NCI-H1048 (cell line): Measurements from ENCODE around the gene FASTKD2.
A peak's percentile ranks its signal among the peaks of the same experiment; 100 is the strongest.

ENCODE experiments used
- DNase-seq: peaks from one replicate; lab custom pipeline; 2025; lab: John Stamatoyannopoulos, UW

Gene FASTKD2

DNA sequence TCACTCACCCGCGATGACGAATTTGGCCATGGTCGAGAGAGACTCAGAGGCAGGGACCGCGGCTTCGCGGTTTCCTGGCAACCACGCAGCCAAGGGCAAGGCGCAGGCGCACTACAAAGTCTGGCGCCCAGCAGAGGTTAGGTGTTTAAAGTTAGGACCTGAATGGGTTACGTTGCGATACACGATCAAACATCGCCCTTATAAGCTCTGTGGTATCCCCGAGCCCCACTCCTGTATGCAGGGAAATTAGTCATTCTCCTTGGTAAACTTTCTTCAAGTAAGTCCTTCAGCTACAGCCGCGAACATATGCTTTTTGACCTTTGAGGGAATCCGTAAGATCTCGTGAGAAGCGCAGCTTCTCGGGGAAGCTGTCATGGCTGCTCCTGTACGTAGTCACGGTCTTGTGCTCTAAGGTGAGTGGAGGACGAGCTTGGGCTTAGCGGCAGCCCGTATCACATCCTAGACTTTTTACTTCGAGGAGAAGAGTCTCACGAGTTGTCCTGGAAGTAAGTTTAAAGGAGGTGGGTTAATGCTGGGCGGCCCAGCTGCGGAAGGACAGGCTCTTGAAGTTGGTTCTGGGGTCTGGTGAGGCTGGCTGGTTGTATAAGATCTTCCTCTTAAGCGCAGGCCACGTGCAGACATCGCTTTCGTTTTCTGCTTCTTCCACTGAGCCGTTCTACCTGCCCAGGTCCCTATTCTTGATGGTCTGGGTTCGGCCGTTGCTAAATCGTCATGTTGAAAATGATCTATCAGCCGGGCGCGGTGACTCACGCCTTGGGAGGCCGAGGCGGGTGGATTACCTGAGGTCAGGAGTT lies at the start of gene FASTKD2, which contains the start of gene MDH1B:
FASTKD2 (plus strand) TSS at position 365 of the 815 bp plus-strand sequence. CDS start 1,088 bp downstream, outside the sequence.
MDH1B (minus strand) TSS at position 87 of the 815 bp plus-strand sequence; CDS start at position 30, 57 bp downstream.
- peak; percentile 63 for DNase-seq

DNA sequence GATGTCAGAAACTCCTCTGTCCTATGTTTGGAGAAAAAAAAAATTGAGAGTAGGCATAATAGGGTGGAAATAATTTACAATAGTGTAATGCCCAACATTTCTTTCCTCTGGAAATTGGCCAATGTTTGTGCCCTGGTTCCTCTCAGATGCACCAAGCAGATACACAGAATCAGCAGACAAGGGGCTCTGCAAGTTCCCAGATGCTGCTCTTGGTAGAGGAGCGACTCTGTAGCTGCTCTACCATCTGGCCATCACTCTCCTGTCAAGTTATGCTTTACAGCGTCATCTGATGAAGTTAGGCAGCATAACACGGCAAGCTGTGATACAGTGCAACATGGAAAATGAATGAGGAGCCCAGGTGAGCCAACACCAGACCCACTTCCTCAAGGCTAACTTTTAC lies 48.8 kb upstream of the FASTKD2 start:
- DNase-seq, result no peak

- DNase-seq, result no peak
Observed at GRCh38 chr2:206718296-206718695, 47.1 kb upstream of the FASTKD2 start, which contains the start of gene DYTN. Gene DYTN (minus strand): TSS chr2:206718396. CDS start chr2:206718279, 117 bp downstream.

GRCh38 chr2:206721256-206721920 lies 44.0 kb upstream of the FASTKD2 start:
- DNase-seq, result no peak

DNA sequence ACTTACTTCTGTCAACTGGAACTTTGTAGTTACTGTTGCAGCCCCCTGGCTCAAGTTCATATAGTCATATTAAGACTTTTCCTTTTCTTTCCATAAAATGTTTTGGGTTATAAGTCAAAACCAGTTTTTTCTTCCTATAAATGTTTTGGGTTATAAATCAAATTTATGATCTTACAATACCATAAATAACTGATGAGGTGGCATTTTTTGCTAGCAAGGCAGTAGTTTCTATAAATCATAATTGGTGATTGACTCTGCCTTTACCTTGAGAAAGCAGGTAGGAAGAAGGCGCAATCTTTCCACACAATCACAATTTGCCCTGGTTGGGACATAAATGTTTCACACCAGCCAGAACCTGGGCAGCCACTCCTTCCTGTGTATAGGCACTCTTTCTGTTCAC lies 42.1 kb upstream of the FASTKD2 start:
- no peak for DNase-seq

DNA sequence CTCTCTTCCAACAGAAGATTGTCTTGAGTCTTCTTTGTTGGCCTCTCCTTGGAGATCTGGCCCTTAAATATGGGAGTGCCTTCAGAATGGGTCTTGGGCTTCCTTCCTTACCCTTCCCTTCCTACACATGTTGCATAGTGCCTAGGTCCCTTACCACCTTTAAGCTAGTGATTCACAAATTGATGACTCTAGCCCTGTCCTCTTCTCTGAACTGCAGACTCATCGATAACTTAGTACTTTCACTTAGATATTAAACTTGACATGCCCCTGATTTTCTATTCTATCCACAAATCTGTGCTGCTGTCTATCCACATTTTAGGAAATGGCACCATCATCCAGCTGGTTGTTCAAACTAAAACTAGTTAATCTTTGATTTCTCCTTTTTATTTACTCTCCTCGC lies 38.1 kb upstream of the FASTKD2 start:
- no peak for DNase-seq

DNA sequence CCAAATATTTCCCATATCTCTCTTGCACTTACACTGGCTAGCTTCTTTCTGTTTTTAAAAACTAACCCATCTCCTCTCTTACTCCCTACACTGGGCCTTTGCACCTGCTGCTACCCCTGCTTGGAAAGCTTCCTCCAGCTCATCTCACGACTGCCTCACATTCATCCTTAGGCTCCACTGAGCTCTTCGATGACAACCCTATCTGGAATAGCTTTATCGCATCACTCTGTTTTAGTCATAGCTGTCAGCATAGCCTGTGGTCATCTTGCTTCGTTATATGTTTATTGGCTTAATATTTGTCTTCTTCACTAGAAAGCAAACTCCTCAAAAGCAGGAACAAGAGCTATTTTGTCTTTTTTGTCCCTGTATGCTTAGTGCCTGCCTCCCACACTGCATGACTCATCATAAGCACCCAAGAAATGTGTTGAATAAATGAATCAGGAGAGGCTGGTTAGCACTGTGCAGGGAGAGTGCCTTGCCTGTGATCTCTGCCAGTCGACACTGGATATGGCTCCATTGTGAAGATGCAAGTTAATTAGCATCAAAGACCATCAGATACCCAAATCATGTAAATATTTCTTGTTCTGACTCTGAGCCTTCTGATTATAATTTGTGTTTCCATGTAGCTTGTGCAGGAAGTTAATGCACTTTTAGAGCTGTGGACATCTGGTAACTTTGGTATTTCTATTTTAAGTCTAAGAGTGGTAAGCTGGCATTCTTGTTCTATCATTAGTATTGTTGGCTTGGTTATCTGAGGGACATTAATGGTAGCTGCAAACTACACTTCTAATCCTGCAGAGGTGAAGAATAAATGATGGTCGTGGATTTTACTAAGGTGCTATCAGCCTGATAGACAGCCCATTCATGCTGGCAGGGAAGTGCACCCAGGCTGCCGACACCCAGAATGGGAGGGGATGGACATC lies 36.9 kb upstream of the FASTKD2 start:
- no peak for DNase-seq

GRCh38 chr2:206733341-206733740 lies 32.1 kb upstream of the FASTKD2 start:
- DNase-seq, result no peak

DNA sequence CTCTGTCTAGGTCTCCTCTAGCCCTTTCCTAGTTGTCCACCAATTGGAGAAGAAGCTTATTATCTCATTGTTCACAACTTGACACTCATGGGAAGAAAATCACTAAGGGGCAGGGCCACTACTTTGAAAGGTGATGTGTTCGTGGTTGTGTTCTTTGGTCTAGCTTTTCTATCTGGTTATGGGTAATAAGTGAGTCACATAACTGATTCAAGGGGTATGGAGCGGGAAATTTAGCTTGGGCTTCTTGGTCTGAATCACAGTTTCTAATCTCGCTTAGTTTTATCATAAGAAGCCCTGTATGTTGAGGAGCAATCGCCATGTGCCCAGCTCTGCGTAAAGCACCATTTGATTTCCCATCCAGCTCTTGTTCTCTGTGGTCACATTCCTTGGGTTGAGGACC lies 28.5 kb upstream of the FASTKD2 start:
- no peak for DNase-seq

- no peak for DNase-seq
Observed at GRCh38 chr2:206739271-206739670, 26.1 kb upstream of the FASTKD2 start.

GRCh38 chr2:206740800-206741199 lies 24.6 kb upstream of the FASTKD2 start:
- DNase-seq, result no peak

- no peak for DNase-seq
Observed at GRCh38 chr2:206756816-206757215, 8.6 kb upstream of the FASTKD2 start.

DNA sequence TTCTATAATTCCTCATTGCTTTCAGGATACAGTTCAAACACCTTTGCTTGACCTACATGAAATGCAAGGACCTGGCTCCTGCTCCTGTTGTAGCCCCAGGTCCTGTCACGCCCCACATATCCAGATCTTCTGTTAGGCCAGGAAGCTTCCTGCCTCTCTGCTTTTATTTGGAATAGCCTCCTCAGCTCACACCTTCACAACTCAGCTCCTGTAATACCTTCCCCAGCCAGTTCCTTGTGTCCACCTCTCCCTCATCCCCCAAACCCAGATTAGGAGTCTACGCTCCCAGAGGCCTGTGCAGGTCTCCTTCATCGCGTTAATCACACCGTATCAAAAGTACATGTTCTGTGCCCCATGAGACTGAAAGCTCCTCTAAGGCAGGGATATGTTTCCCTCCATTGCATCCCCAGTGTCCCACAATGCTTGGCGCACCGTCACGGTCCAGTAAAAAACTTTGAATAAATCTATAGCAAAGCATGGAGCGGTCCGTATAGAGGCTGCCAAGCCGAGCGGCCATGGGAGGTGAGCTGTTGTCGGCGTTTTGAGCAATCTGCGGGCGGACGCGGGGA lies 649 bp upstream of the FASTKD2 start:
- DNase-seq, result no peak

DNA sequence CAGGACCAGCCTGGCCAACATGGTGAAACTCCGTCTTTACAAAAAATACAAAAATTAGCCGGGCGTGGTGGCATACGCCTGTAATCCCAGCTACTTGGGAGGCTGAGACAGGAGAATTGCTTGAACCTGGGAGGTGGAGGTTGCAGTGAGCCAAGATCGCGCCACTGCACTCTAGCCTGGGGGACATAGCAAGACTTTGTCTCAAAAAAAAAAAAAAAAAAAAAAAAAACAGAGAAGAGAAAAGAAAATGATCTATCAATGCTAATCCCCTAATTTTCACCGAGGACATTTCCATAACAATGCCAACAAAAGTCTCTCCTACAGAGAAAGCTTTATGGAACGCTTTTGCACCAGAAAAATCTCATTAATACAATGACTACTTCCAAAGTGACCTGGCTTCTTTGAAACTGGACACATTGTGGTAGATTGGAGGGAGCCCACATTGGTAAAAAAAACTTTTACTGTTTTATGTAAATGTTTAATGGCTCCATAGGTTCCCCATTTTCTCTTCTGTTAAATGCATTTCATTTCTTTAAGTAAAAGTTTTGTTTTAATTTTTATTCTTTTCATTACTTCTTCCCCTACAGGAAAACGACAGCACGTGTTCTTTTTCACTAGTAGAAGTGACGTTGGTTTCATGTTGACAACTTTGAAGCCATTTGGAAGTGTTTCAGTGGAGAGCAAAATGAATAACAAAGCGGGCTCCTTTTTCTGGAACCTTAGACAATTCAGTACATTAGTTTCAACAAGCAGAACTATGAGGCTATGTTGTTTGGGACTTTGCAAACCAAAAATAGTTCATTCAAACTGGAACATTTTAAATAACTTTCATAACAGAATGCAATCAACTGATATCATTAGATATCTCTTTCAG lies 888 bp downstream of the FASTKD2 start:
- no peak for DNase-seq

- no peak for DNase-seq
Observed at GRCh38 chr2:206774871-206775270, 9.5 kb downstream of the FASTKD2 start.

- no peak for DNase-seq
Observed at GRCh38 chr2:206776432-206776831, 11.0 kb downstream of the FASTKD2 start.

- no peak for DNase-seq
Observed at GRCh38 chr2:206780671-206781070, 15.3 kb downstream of the FASTKD2 start.

DNA sequence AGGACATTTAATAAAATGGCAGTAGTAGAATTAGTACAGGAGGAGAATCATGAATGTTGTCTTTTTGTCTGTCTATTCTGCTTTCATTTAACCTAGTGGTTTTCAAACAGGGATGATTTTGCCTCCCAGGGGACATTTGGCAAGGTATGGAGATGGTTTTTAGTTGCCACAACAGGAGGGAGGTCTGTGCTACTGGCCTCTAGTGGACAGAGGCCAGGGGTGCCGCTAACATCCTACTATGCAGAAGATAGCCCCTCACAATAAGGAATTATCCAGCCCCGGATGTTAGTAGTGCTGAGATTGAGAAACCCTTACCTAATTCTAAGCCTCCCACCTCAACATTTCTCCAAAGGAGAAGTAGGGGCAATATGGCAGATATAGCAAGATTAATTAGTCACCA lies 18.3 kb downstream of the FASTKD2 start:
- no peak for DNase-seq

DNA sequence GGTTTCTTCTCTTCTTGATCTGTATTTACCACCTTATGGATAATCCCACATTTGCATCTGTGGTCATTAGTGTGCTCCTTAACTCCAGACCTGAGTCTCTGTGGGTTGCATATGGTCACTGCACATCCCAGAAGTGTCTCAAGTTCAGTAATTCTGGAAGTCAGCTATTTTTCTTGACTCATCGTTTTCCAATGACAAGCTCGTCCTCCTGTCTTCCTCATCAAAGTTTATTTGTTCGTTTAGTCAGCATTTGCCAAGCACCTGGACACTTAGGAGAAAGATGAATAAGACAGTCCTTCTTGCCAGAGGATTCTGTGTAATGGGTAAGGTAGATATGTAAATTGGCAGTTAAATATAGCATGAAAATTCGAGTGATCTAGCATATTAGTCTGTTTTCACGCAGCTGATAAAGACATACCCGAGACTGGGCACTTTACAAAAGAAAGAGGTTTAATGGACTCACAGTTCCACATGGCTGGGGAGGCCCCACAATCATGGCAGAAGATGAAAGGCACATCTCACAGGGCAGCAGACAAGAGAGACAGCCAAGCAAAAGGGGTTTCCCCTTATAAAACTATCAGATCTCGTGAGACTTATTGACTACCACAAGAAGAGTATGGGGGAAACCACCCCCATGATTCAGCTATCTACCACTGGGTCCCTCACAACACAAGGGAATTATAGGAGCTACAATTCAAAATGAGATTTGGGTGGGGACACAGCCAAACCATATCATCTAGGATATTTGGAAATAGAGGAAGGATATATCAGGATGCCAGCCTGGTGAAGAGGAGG lies 19.4 kb downstream of the FASTKD2 start:
- DNase-seq, result no peak
